OCI-LY7 (cell line): ENCODE data around the gene EMCN.

ENCODE experiments used
- EZH2phosphoT487 ChIP-seq: fragments of 200-600 bp; sonication (generic); IDR thresholded peaks from 2 replicates; pipeline ENCODE4 v1.6.1; 2018; ENCODE audit warnings: low read depth, borderline replicate concordance, mild to moderate bottlenecking, mixed run types, antibody characterized with exemption, low read length, moderate library complexity, mixed read lengths
- TF ChIP-seq, protein P1 (sequence below): fragments of 200-600 bp; sonication (generic); conservative IDR thresholded peaks from 2 replicates; pipeline ENCODE4 v1.5.1; 2014; ENCODE audit warnings: mild to moderate bottlenecking, antibody characterized with exemption, low read length, moderate library complexity, mixed read lengths

DNA sequence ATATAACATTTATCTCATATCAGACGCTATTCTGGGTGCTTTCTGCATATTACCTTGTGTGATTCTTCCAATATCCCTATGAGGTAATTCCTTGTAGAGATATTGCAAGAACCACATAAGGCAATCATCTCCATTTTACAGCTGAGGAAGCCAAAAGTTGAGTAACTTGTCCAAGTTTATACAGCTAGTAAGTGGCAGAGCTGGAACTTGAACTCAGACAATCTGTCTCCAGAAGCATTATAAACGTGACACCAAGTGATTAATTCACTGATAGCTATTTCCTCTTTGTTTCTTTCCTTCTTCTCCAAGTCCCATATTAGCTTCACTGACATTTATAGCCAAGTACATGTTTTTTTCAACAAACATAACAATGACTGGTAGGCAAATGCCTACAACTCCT lies 7.3 kb downstream of the EMCN start:
- TF ChIP-seq, protein P1, sequence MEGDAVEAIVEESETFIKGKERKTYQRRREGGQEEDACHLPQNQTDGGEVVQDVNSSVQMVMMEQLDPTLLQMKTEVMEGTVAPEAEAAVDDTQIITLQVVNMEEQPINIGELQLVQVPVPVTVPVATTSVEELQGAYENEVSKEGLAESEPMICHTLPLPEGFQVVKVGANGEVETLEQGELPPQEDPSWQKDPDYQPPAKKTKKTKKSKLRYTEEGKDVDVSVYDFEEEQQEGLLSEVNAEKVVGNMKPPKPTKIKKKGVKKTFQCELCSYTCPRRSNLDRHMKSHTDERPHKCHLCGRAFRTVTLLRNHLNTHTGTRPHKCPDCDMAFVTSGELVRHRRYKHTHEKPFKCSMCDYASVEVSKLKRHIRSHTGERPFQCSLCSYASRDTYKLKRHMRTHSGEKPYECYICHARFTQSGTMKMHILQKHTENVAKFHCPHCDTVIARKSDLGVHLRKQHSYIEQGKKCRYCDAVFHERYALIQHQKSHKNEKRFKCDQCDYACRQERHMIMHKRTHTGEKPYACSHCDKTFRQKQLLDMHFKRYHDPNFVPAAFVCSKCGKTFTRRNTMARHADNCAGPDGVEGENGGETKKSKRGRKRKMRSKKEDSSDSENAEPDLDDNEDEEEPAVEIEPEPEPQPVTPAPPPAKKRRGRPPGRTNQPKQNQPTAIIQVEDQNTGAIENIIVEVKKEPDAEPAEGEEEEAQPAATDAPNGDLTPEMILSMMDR, result no peak
- TF ChIP-seq EZH2phosphoT487, result no peak
